GM12875 (cell line): ENCODE results near the gene SLC4A8.
"Not testable (repeated sequence)": the region's sequence is repeated elsewhere in the genome, so short reads cannot be mapped to it uniquely, and the experiment has no call there.

Experiments
- H3K4me3 ChIP-seq: one replicate; pipeline ENCODE4 v1.5.1; 2011; ENCODE audit warnings: low read depth, low read length, control low read depth
- CTCF ChIP-seq: IDR thresholded peaks from 2 replicates; pipeline ENCODE4 v1.5.1; 2011; ENCODE audit warnings: low read depth, mild to moderate bottlenecking, control low read depth, inconsistent platforms, low read length, moderate library complexity, borderline replicate concordance; ENCODE audit not compliant: insufficient read depth

The SLC4A8 gene

DNA sequence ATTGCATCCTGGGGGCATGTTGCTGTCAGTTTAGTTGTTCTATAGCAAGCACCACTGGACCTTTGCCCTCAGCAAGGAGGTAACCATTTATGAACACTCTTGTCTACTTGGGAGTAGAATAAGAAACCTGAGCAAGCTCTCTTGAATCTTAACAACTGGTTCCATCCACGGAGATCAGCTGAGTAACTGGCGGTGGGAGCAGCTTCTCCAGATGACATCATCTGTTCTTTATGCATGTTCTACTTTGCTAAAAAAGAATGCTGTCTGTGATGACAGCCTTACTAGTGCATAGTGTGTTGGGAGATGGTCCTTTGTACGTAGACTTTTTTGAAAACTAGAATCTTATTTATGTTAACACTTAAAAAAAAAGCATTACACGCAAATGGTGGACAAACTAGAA, 17.7 kb downstream of the SLC4A8 start:
- H3K4me3 ChIP-seq: no peak overlapping the region
- TF ChIP-seq CTCF: no peak

DNA sequence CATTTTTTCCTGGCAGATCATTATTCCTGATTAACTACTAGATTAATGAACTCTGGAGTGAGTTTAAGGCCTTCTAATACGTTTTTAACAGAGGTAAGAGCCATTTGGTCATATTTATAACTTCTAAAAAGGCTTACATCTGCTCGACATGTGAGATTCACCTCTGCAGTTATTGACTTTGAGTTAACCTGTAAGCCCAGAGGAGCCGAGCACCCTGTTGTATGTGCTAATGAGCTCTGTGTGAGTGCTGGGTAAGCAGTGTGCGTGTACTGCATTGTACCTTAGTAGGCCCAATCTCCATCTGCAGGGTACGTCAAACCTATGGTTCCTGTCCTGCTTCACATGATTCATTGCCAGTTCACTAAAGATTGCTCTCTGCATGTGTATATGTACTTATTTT, 18.9 kb downstream of the SLC4A8 start:
- TF ChIP-seq CTCF: no peak
- H3K4me3 ChIP-seq: no peak overlapping the region

DNA sequence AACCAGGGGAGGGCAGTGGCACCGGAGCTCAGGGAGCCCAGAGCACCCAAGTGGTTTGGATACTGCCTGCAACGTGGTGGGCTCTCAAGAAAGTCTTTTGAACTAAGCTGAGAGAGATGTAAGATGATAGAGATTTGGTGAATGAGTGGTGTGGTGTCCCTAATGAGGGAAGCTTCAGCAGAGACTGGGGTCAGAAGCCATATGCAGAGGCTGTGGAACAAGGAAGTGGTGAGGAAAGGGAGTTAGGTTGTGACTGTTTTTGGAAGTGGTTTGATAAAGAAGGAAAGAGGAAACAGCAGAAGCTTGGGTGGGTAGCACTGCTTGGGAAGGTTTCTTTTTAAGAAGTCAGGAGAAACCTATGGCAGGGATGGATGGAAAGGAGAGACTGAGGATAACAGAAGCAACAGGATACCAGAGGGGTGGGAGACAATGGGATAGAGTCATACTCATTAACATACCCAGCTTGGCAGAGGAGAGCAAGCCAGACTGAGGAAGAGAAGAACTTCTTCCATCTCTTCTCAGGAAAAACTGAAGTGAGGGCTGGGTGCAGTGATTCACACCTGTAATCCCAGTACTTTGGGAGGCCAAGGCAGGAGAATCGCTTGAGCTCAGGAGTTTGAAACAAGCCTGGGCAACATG, 24.1 kb downstream of the SLC4A8 start:
- no peak overlapping the region for H3K4me3 ChIP-seq
- TF ChIP-seq CTCF: no peak

GRCh38 chr12:51449580-51450246, 25.1 kb downstream of the SLC4A8 start:
- H3K4me3 ChIP-seq: no peak overlapping the region
- TF ChIP-seq CTCF: no peak

DNA sequence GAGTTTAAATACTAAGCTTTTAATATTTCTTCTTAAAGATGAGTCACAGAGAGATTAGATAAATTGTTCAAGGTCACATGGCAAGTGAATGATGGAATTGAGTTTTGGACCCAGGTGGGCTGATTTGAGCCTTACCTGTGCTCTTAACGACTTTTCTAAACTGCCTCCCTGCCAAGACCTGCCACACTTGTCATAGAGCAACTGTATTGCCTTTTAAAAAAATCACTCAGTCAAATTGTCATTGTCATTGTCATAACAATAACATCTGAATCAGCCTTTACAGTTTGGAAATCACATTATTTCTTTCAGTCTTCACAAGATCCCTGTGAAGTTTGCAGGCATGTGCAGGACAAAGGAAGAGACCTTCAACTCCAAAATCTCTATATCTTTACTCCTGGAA, 25.7 kb downstream of the SLC4A8 start:
- H3K4me3 ChIP-seq: no peak overlapping the region
- TF ChIP-seq CTCF: no peak

- no peak for TF ChIP-seq CTCF
- H3K4me3 ChIP-seq: no peak overlapping the region
These were observed 26.2 kb downstream of the SLC4A8 start for GRCh38 chr12:51450806-51451205.

- not testable (repeated sequence) for H3K4me3 ChIP-seq
These were observed 29.4 kb downstream of the SLC4A8 start for GRCh38 chr12:51454016-51454415.

DNA sequence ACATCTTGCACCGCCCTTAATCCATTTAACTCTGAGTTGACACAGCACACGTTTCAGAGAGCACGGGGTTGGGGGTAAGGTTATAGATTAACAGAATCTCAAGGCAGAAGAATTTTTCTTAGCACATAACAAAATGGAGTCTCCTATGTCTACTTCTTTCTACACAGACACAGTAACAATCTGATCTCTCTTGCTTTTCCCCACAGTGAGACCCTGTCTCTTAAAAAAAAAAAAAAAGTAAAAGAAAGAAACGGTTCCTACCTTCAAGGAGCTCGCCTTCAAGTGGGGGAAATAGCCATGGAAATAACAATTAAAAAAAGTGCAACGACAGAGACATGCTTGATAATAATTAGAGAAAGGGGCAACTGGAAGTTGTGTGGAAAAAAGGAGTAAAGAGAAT, 30.4 kb downstream of the SLC4A8 start:
- H3K4me3 ChIP-seq: not testable (repeated sequence)
